ENCODE measurements around the gene ESRRG. TPM values are rescaled to one million over a fixed set of nuclear protein-coding genes. Genes with fewer than 3 reads are reported as not detected.

Gene ESRRG
- not detected for total RNA-seq

DNA sequence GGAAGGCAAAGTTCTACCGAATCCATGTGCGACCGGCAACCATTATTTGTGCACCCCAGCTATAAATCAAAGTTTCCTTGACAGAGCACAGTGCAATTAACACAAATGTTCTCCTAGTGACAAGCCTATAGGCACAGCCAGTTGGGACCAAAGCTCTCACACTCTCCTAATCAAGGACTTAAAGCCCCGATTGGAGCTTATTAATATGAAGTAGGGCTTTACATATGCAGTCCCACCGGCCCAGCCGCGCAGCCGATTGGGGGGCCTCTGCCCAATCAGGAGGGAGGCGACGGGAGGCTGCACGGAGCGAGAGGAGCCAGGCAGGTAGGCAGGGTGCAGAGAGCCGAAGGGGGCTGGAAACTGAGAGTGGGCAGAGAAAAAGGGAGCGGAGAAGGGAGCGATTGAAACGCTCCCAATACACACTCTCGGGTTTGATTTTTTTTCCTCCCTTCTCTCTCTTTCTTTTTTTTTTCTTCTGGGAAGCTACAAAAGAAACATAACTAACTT, at the start of gene ESRRG:
TSS of gene ESRRG (minus strand) at position 156 of the 507 bp plus-strand sequence. CDS start at position 26, 130 bp downstream.
- Mint-ChIP-seq H3K4me1 (ENCODE audit: low read depth) (peaks cover 2% of the 10 kb centered on the region), H3K27me3 (ENCODE audit: low read depth) (peaks cover 18% of the 10 kb centered on the region), H3K27ac (no peak within 1 kb of the TSS), H3K9me3 (no peaks in the 10 kb centered on the region), H3K4me3 (no peak within 1 kb of the TSS), H3K36me3 (ENCODE audit: low read depth) (no peaks in the 10 kb centered on the region)
- peak; percentile 3 for DNase-seq
- intact Hi-C loops (cut with micrococcal nuclease): no loop called here
- CTCF ChIA-PET: no interaction called here

DNA sequence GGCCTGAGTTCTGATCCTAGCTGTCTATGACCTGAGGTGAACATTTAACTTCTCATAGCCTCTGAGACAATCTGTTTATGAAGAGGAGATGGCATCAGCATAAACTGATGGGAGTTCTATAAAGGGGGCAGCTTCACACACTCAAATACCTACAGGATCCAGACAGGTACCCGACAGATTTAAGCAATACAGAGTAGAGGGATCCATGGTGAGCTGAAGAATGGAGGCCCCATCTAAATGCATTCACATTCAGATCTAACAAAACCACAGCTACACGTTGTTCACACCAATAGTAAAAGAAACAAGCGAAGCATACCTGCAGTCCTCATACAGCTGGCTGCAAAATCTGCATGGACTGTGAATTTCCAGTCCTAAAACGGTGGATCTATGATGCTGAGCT, 48.7 kb upstream of the ESRRG start:
- no peak overlapping the region for H3K4me3 Mint-ChIP-seq
- H3K36me3 Mint-ChIP-seq (ENCODE audit: low read depth): no peaks in the 10 kb centered on the region
- CTCF ChIA-PET: no interaction called here
- no peak for DNase-seq
- H3K9me3 Mint-ChIP-seq: peaks cover 2% of the 10 kb centered on the region
- intact Hi-C loops (cut with micrococcal nuclease): no loop called here
- H3K27me3 Mint-ChIP-seq (ENCODE audit: low read depth): no peaks in the 10 kb centered on the region
- no peak overlapping the region for H3K27ac Mint-ChIP-seq
- no peaks in the 10 kb centered on the region for H3K4me1 Mint-ChIP-seq (ENCODE audit: low read depth)

DNA sequence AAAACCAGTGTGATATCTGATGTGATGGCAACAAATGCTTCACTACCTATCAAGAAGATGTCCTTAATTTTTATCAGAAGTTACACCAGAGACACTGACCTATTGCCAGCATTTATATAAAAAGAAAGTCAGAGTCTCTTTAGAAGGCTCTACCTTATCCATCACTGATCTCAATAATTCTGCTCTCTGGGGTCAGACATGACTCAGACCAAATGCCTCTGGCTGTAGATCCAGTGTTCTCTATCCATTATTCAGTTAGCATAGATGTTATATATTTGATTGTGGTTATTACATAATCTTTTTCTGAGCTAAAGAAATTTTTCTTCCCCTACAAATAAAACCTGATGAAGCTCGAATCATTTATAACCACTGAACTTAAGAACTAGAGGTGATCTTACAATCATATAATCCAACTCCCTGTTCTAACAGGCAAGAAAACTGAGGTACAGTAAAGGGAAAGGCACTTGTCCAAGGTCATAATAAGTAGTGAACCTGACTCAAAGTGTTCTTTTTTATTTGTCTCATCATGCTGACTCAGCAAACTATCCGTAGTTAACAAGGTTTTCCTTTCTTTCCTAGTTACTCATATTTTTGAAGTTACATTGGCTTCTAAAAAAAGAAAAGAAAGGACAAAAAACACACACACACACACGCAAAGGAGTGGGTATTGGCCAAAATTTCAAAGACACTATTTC, 43.6 kb upstream of the ESRRG start:
- intact Hi-C loops (cut with micrococcal nuclease): no loop called here
- H3K36me3 Mint-ChIP-seq (ENCODE audit: low read depth): no peaks in the 10 kb centered on the region
- H3K9me3 Mint-ChIP-seq: no peaks in the 10 kb centered on the region
- H3K27ac Mint-ChIP-seq: no peak overlapping the region
- DNase-seq: no peak
- no peak overlapping the region for H3K4me3 Mint-ChIP-seq
- CTCF ChIA-PET: no interaction called here
- H3K27me3 Mint-ChIP-seq (ENCODE audit: low read depth): no peaks in the 10 kb centered on the region
- no peaks in the 10 kb centered on the region for H3K4me1 Mint-ChIP-seq (ENCODE audit: low read depth)

DNA sequence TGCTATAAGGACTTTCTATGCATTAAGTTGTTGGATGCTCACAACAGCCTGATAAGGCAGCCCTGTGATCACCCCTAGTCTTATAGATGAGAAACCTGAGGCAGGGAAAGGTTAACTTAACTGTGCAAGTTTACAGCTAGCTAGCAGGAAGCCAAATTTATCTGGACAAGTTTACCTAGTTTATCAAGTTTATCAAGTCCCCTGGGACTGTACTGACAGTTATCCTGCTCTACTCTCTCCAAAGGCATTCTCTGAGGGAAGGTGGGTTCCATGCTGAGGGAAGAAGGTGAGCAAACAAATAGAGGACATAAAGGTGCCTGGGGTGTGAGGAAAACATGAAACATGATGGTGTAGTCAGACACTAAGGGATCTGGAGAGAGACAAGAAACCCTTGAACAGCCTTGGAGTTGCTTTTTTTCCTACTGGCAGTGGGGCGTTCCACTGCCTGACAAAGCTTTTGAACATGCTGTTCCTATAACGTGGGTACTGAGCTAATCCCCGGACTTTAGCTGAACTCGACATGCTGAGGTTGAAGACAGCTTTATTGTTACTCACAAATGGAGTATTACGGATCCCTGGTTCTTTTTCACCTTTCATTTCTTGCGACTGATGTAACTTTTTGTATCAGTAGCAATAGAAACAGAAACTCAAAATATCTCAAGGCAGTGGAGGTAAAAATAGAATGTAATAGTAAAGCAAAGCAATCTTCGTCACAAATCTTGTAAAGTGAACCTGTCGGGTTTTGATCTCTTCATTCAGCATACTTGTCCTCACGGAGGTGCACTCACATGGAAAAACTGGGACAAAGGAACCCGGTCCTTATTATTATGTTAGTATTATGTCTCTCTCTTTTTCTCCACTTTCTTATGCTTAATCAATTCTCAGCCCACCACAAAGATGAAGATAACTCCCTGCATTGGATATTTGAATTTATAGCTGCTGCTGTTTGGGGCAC, 42.4 kb upstream of the ESRRG start:
- intact Hi-C loops (cut with micrococcal nuclease): no loop called here
- no peak overlapping the region for H3K27ac Mint-ChIP-seq
- H3K36me3 Mint-ChIP-seq (ENCODE audit: low read depth): no peaks in the 10 kb centered on the region
- no peaks in the 10 kb centered on the region for H3K4me1 Mint-ChIP-seq (ENCODE audit: low read depth)
- CTCF ChIA-PET: no interaction called here
- H3K4me3 Mint-ChIP-seq: no peak overlapping the region
- no peak for DNase-seq
- no peaks in the 10 kb centered on the region for H3K27me3 Mint-ChIP-seq (ENCODE audit: low read depth)
- no peaks in the 10 kb centered on the region for H3K9me3 Mint-ChIP-seq

DNA sequence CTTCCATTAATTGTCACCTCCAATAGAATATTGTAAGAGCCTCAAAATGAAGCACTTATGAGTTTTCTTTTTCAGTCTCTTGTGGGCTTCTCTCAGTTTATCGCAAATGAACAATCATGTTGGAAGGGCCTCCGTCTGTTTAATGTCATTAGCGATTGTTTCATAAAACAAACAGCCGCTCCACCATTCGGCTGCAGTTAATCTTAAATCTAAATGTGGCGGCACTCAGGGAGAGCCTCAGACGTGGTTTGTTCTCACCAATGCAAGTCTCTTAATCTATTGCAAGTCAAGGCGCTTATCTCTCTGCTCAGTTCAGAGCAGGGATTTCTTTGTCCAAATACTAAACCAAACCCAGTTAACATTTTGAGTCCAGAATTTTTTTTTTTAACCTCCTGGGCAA, 34.9 kb upstream of the ESRRG start:
- intact Hi-C loops (cut with micrococcal nuclease): no loop called here
- H3K27ac Mint-ChIP-seq: no peak overlapping the region
- DNase-seq: no peak
- no peaks in the 10 kb centered on the region for H3K27me3 Mint-ChIP-seq (ENCODE audit: low read depth)
- H3K4me1 Mint-ChIP-seq (ENCODE audit: low read depth): no peaks in the 10 kb centered on the region
- no peaks in the 10 kb centered on the region for H3K36me3 Mint-ChIP-seq (ENCODE audit: low read depth)
- H3K9me3 Mint-ChIP-seq: peaks cover 1% of the 10 kb centered on the region
- H3K4me3 Mint-ChIP-seq: no peak overlapping the region
- CTCF ChIA-PET: no interaction called here

DNA sequence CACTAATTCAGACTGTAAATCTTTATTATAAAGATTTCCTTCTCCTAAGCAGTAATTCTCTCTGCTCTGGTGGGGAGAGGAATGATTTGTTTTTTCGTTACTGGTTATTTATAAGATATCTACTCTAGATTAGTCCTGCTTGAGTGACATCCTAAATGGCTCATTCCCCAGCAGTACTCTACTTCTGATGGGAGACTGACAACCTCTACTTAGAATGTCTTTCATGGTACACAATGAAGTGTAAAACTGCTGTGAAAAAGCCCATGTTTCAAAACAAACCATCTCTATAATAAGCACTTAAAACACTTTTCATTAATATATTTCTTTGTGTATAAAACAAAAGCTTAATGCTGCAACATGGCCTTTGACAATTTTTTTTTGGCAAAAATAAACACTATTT, 33.9 kb upstream of the ESRRG start:
- intact Hi-C loops (cut with micrococcal nuclease): no loop called here
- Mint-ChIP-seq H3K36me3 (ENCODE audit: low read depth) (no peaks in the 10 kb centered on the region), H3K9me3 (peaks cover 1% of the 10 kb centered on the region)

DNA sequence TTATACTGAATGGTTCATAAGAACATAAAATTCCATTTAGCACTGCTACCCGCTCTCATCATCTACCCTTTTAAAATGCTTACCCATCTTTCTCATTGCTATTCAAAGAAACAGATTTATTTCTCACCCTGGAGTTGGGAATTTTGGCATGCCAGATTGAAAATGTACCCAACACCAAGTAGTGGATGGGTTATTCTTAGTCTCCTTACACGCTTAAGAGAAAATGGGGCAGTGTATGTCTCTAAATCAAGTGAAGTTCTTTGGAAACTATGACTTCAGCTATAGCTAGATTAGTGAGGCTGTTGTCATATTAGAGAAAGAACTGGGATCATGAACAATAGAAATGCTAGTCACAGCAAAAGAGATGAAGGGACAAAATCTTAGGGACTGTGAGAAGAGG, 27.7 kb upstream of the ESRRG start:
- CTCF ChIA-PET: no interaction called here
- Mint-ChIP-seq H3K4me3 (no peak overlapping the region), H3K9me3 (no peaks in the 10 kb centered on the region), H3K4me1 (ENCODE audit: low read depth) (no peaks in the 10 kb centered on the region), H3K36me3 (ENCODE audit: low read depth) (no peaks in the 10 kb centered on the region), H3K27ac (no peak overlapping the region), H3K27me3 (ENCODE audit: low read depth) (no peaks in the 10 kb centered on the region)
- intact Hi-C loops (cut with micrococcal nuclease): no loop called here
- DNase-seq: no peak

More for the DNA sequence above, 33.9 kb upstream of the ESRRG start:
- CTCF ChIA-PET: no interaction called here
- H3K27ac Mint-ChIP-seq: no peak overlapping the region
- H3K4me1 Mint-ChIP-seq (ENCODE audit: low read depth): no peaks in the 10 kb centered on the region
- H3K4me3 Mint-ChIP-seq: no peak overlapping the region
- no peak for DNase-seq
- no peaks in the 10 kb centered on the region for H3K27me3 Mint-ChIP-seq (ENCODE audit: low read depth)

DNA sequence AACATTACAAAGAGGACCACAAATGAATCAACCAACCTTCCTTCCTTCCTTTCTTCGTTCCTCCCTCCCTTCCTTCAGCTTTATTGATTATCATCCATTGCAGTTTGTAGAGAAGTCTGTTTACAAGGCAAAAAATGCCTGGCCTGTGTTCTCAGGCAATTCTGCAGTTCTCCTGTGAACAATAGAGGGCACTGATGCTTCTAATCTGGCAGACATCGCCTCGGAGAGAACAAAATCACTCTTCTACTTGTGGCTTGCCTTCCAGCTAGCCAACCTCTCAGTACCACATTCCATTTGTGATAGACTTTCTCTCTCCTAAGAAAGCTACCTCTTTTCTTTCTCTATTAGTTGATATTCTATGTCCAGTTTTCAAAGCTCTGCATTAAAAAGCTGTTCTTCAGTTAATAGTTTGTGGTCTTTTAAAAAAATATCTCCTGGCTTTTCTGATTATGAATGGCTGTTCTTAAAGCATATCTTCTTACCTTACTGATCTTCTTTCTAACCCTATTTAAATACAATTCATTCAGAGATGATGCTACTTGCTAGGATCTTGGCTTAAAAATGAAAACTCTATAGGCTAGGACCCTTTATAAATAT, 26.9 kb upstream of the ESRRG start:
- H3K36me3 Mint-ChIP-seq (ENCODE audit: low read depth): no peaks in the 10 kb centered on the region
- intact Hi-C loops (cut with micrococcal nuclease): no loop called here

DNA sequence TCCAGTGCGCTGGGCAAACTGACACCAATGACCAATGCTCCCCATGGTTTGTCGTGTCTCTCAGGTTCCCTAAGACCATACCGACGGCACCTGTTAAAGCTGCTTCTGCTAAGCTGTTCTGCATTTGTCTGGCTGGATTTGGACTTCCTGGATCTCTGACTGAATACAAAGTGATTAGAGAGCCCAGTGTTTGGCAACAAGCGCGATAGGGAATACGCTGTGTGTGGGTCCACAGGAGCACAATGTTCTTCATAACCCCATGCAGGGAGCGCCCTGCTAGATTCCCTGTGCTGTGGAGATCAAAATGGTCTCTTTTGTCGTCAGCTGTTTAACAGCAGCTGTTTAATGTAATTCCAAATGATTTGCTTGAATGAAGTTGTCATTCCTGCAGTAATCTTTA, 26.0 kb upstream of the ESRRG start:
- DNase-seq: no peak
- no peak overlapping the region for H3K4me3 Mint-ChIP-seq
- intact Hi-C loops (cut with micrococcal nuclease): no loop called here
- CTCF ChIA-PET: interaction anchor here (0.7 kb wide), 1 partner anchor 713 kb away, joined by 3 read pairs; no protein-coding TSS in a partner anchor
- H3K36me3 Mint-ChIP-seq (ENCODE audit: low read depth): no peaks in the 10 kb centered on the region
- no peaks in the 10 kb centered on the region for H3K9me3 Mint-ChIP-seq
- no peaks in the 10 kb centered on the region for H3K27me3 Mint-ChIP-seq (ENCODE audit: low read depth)
- H3K27ac Mint-ChIP-seq: no peak overlapping the region
- no peaks in the 10 kb centered on the region for H3K4me1 Mint-ChIP-seq (ENCODE audit: low read depth)

More for the DNA sequence above, 26.9 kb upstream of the ESRRG start:
- CTCF ChIA-PET: no interaction called here
- no peak overlapping the region for H3K27ac Mint-ChIP-seq
- H3K4me1 Mint-ChIP-seq (ENCODE audit: low read depth): no peaks in the 10 kb centered on the region
- DNase-seq: no peak
- H3K9me3 Mint-ChIP-seq: no peaks in the 10 kb centered on the region
- no peak overlapping the region for H3K4me3 Mint-ChIP-seq
- H3K27me3 Mint-ChIP-seq (ENCODE audit: low read depth): no peaks in the 10 kb centered on the region

DNA sequence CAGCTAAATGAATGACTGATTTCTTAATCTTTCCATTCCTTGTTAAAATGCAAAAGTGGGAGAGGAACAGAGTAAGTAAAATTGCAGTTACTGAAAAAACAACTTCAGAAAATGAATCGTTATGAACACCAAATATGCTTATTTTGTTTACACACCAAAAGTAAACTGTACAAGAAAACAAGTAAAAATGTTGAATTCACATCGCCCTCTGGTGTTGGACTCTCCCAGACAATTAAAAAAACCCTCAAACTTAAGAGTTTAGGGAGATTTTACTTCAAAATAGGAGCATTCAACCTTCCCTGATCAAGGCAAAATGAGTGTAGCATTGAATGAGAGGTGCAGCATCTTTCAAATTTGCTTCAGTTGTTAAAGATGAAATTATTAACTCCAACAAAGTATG, 19.4 kb upstream of the ESRRG start:
- Mint-ChIP-seq H3K4me3 (no peak overlapping the region), H3K4me1 (ENCODE audit: low read depth) (no peaks in the 10 kb centered on the region), H3K36me3 (ENCODE audit: low read depth) (no peaks in the 10 kb centered on the region), H3K9me3 (peaks cover 1% of the 10 kb centered on the region), H3K27me3 (ENCODE audit: low read depth) (no peaks in the 10 kb centered on the region), H3K27ac (no peak overlapping the region)
- CTCF ChIA-PET: no interaction called here
- intact Hi-C loops (cut with micrococcal nuclease): no loop called here
- no peak for DNase-seq

DNA sequence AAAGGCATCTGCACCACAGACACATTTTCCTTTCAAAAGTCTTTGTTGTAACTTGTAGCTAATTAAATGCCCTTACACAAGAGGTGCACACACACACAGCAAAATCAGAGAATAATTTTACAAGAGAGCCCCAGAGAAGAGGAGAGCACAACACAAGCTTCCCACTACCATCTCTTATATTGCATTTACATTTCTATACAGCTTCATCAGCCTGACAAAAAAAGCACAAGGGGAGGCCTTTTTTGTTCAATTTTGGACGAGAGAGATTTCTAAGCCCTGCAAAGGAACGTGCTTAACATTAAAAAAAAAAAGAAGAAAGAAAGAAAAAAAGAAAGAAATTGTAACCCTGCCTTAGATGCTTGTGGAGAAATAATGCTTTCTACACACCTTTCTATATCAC, 17.1 kb upstream of the ESRRG start:
- Mint-ChIP-seq H3K9me3 (peaks cover 1% of the 10 kb centered on the region), H3K4me1 (ENCODE audit: low read depth) (no peaks in the 10 kb centered on the region), H3K36me3 (ENCODE audit: low read depth) (no peaks in the 10 kb centered on the region), H3K27ac (no peak overlapping the region), H3K4me3 (no peak overlapping the region), H3K27me3 (ENCODE audit: low read depth) (no peaks in the 10 kb centered on the region)
- CTCF ChIA-PET: no interaction called here
- no peak for DNase-seq
- intact Hi-C loops (cut with micrococcal nuclease): no loop called here

DNA sequence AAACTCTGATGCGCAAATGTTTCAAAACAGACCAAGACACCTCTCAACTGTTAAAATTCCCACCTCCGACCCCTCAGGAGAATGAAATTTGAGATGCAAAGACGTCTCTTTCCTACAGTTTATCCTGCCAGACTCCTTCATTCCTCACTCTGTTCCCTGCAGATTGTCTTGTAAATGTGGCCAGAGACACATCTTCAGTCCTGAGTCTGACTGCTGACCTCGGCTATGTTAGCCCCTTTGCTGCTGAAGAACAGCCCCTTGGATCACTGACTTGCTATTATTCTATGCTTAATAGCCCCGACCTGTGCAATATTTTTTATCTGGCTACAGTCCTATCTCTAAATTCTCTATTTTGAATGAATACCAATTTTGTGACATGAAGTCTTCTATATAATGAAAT, 16.6 kb upstream of the ESRRG start:
- Mint-ChIP-seq H3K36me3 (ENCODE audit: low read depth) (no peaks in the 10 kb centered on the region), H3K4me3 (no peak overlapping the region), H3K27me3 (ENCODE audit: low read depth) (no peaks in the 10 kb centered on the region), H3K4me1 (ENCODE audit: low read depth) (no peaks in the 10 kb centered on the region), H3K9me3 (peaks cover 1% of the 10 kb centered on the region), H3K27ac (no peak overlapping the region)
- no peak for DNase-seq
- CTCF ChIA-PET: no interaction called here
- intact Hi-C loops (cut with micrococcal nuclease): no loop called here

All from activated naive CD4-positive, alpha-beta T cell treated with anti-CD3 and anti-CD28 coated beads for 36 hours (primary cell).